Sigmoid colon (tissue), 4 donors: Measurements from ENCODE around the gene AFTPH.

Experiments used
- CTCF ChIP-seq, 4 experiments: fragments of 450-650 bp in 3 of 4; fragments of 200-600 bp in 1 of 4; IDR thresholded peaks; one replicate each; pipeline ENCODE4 v1.5.1; 2016 to 2019; ENCODE audit warnings: antibody characterized with exemption in 4 of 4, mild to moderate bottlenecking in 3 of 4, moderate library complexity in 2 of 4
- EP300 ChIP-seq, 4 donors: sonication (generic); formaldehyde crosslinking; IDR thresholded peaks; one replicate each; pipeline ENCODE4 v1.6.1; 2017; ENCODE audit warnings: antibody characterized with exemption in 4 of 4

GRCh38 chr2:64630752-64631151, 106.6 kb downstream of the AFTPH start:
- TF ChIP-seq EP300 (IDR thresholded peaks at IDR 0.05) (no peak), CTCF (IDR thresholded peaks at IDR 0.05) (no peak)
